ENCODE data around the gene TBC1D5.

Gene TBC1D5

GRCh38 chr3:17190353-17191078 lies 551.9 kb downstream of the TBC1D5 start:
- no peak overlapping the region for H3K4me3 ChIP-seq (ENCODE audit: low read length)
- no peak for DNase-seq (ENCODE audit: low read depth, low spot score)

GRCh38 chr3:17188378-17188777 lies 554.1 kb downstream of the TBC1D5 start:
- no peak overlapping the region for H3K4me3 ChIP-seq (ENCODE audit: low read length)
- DNase-seq (ENCODE audit: low read depth, low spot score): no peak

- no peak overlapping the region for H3K4me3 ChIP-seq (ENCODE audit: low read length)
- DNase-seq (ENCODE audit: low read depth, low spot score): no peak
These were observed 554.7 kb downstream of the TBC1D5 start for GRCh38 chr3:17187589-17188184.

- no peak for DNase-seq (ENCODE audit: low read depth, low spot score)
- H3K4me3 ChIP-seq (ENCODE audit: low read length): no peak overlapping the region
These were observed 558.4 kb downstream of the TBC1D5 start for GRCh38 chr3:17183951-17184550.

GRCh38 chr3:17182166-17182565 lies 560.3 kb downstream of the TBC1D5 start:
- H3K4me3 ChIP-seq (ENCODE audit: low read length): no peak overlapping the region
- no peak for DNase-seq (ENCODE audit: low read depth, low spot score)

- no peak for DNase-seq (ENCODE audit: low read depth, low spot score)
- H3K4me3 ChIP-seq (ENCODE audit: low read length): no peak overlapping the region
These were observed 561.0 kb downstream of the TBC1D5 start for GRCh38 chr3:17181413-17181907.

GRCh38 chr3:17179381-17180205 lies 562.8 kb downstream of the TBC1D5 start:
- peak; percentile 41 for DNase-seq (ENCODE audit: low read depth, low spot score)
- H3K4me3 ChIP-seq (ENCODE audit: low read length): no peak overlapping the region

- no peak for DNase-seq (ENCODE audit: low read depth, low spot score)
- no peak overlapping the region for H3K4me3 ChIP-seq (ENCODE audit: low read length)
These were observed 565.7 kb downstream of the TBC1D5 start for GRCh38 chr3:17176757-17177156.

GRCh38 chr3:17175187-17175807 lies 567.1 kb downstream of the TBC1D5 start:
- no peak overlapping the region for H3K4me3 ChIP-seq (ENCODE audit: low read length)
- no peak for DNase-seq (ENCODE audit: low read depth, low spot score)

- H3K4me3 ChIP-seq (ENCODE audit: low read length): no peak overlapping the region
- no peak for DNase-seq (ENCODE audit: low read depth, low spot score)
These were observed 576.1 kb downstream of the TBC1D5 start for GRCh38 chr3:17166369-17166768.

GRCh38 chr3:17162116-17162515 lies 580.3 kb downstream of the TBC1D5 start:
- no peak for DNase-seq (ENCODE audit: low read depth, low spot score)
- H3K4me3 ChIP-seq (ENCODE audit: low read length): no peak overlapping the region

- DNase-seq (ENCODE audit: low read depth, low spot score): peak; percentile 29
- H3K4me3 ChIP-seq (ENCODE audit: low read length): no peak overlapping the region
These were observed 581.8 kb downstream of the TBC1D5 start for GRCh38 chr3:17160597-17160996.

GRCh38 chr3:17158941-17159682 lies 583.3 kb downstream of the TBC1D5 start:
- no peak for DNase-seq (ENCODE audit: low read depth, low spot score)
- no peak overlapping the region for H3K4me3 ChIP-seq (ENCODE audit: low read length)

GRCh38 chr3:17157713-17158112 lies 584.7 kb downstream of the TBC1D5 start:
- DNase-seq (ENCODE audit: low read depth, low spot score): no peak
- H3K4me3 ChIP-seq (ENCODE audit: low read length): no peak overlapping the region

- DNase-seq (ENCODE audit: low read depth, low spot score): no peak
- H3K4me3 ChIP-seq (ENCODE audit: low read length): no peak overlapping the region
These were observed 585.6 kb downstream of the TBC1D5 start for GRCh38 chr3:17156864-17157263.

- DNase-seq (ENCODE audit: low read depth, low spot score): no peak
- H3K4me3 ChIP-seq (ENCODE audit: low read length): no peak overlapping the region
These were observed 586.5 kb downstream of the TBC1D5 start for GRCh38 chr3:17155951-17156350.

GRCh38 chr3:17154941-17155340 lies 587.5 kb downstream of the TBC1D5 start:
- DNase-seq (ENCODE audit: low read depth, low spot score): no peak
- H3K4me3 ChIP-seq (ENCODE audit: low read length): no peak overlapping the region

- H3K4me3 ChIP-seq (ENCODE audit: low read length): no peak overlapping the region
- no peak for DNase-seq (ENCODE audit: low read depth, low spot score)
These were observed 588.2 kb downstream of the TBC1D5 start for GRCh38 chr3:17154221-17154620.

GRCh38 chr3:17153209-17153608 lies 589.2 kb downstream of the TBC1D5 start:
- DNase-seq (ENCODE audit: low read depth, low spot score): no peak
- no peak overlapping the region for H3K4me3 ChIP-seq (ENCODE audit: low read length)

Data from Jurkat, Clone E6-1 (cell line).